ENCODE data around the gene ORM2. TPM values are rescaled to one million over a fixed set of nuclear protein-coding genes. Genes with fewer than 3 reads are reported as not detected.
"Not testable (repeated sequence)": the region's sequence is repeated elsewhere in the genome, so short reads cannot be mapped to it uniquely, and the experiment has no call there.

The ORM2 gene
- polyA plus RNA-seq, 3 donors, result 1.1 to 6.3 (median 3.8) TPM

DNA sequence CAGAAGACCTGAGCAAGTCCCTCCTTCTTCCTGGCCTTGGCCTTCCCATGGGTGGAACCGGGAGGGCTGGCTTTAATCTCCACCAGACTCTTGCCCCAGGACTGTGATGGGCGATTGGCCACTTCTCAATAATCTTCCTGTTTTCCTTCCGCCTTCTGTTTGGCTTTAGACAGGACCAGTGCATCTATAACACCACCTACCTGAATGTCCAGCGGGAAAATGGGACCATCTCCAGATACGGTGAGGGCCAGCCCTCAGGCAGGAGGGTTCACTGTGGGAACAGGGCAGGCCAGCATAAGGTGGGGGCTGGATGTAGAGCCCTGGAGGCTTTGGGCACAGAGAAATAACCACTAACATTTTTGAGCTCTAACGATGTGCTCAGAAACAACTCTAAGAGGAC is 5.8 kb upstream of the ORM2 start:
- 75 to 81% (median 76%) methylated on average over 6 of the region's 6 CpGs for WGBS, 3 donors
- H3K27ac ChIP-seq (ENCODE audit: low read depth, low read length), result not testable (repeated sequence)

DNA sequence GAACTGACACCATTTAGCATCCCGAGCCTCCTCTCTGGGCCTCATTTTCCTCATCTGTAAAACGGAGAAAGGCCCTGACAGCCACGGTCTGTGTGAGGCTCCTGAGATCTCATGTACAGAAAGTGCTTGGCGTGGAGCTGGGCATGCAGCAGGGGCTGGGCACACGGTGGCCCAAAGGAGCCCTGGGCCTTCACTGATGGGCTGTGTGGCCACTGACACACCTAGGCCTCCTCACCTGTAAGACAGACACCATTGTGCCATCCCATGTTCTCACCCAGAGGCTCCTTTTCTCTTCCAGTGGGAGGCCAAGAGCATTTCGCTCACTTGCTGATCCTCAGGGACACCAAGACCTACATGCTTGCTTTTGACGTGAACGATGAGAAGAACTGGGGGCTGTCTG is 5.2 kb upstream of the ORM2 start:
- H3K27ac ChIP-seq (ENCODE audit: low read depth, low read length), result no peak overlapping the region
- 90 to 94% (median 93%) methylated on average over 8 of the region's 8 CpGs for WGBS, 3 donors

DNA sequence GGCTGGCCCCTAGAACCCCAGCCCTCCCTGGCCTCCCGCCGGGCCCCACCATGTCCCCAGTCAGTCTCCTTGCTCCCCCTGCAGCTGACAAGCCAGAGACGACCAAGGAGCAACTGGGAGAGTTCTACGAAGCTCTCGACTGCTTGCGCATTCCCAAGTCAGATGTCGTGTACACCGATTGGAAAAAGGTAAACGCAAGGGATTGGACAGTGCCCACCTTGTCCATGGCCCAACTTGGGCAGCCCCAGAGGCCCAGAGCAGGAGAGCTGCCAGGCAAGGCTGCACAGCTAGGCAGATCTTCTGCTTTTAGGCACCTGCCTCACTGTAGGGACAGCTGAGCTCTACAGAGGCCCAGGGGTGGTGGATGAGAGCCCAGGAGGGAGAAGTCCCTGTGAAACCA is 4.7 kb upstream of the ORM2 start:
- not testable (repeated sequence) for H3K27ac ChIP-seq (ENCODE audit: low read depth, low read length)
- 85 to 87% (median 86%) methylated on average over 7 of the region's 9 CpGs for WGBS, 3 donors

DNA sequence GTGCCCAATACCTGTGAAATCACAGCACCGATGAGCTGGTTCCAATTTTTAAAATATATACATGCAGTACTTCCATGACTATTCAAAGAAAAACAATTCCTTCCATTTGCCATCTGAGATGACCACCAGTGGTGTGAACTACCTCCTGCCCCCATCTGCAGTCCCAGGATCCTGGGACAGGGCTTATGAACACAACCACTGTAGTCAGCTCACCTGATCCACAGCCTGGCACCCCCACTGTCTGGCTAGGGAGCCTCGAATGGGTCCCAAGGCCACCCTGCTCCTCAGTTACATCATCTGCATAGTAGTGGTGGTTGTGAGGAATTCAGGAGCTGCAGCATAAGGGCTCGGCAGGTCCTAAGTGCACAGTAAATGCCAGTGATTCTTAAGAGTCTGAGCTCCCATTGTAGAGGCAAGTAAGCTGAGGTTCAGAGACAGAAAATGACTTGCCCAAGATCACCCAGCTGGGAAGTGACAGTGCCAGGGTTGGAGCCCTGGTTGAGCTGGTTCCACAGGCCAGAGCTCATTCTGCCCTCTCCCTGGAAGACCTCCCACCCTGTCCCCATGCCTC is 3.9 kb upstream of the ORM2 start:
- WGBS, 3 donors, result 67 to 95% (median 84%) methylated on average over 3 of the region's 3 CpGs
- H3K27ac ChIP-seq (ENCODE audit: low read depth, low read length), result not testable (repeated sequence)

DNA sequence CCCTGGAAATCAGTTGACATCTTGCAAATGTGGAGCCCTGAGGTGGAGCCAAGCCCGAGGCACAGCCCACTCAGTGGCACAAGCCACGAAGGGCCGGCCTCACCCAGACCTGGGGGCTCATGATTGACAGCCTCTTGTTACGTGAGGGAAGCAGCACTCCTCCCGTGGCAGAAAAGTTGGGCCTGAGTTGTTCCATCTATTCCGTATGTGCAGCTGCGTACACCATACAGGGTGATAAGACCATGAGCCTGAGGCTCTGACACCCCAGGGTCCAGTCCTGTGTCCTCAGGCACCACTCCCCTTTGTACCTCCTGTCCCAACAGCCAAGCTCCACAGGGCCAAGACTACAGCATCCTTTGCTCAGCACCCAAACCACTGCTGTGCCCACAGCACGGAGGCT is 1.9 kb upstream of the ORM2 start:
- no peak overlapping the region for H3K27ac ChIP-seq (ENCODE audit: low read depth, low read length)
- WGBS, 3 donors, result 94 to 96% (median 95%) methylated on average over 8 of the region's 8 CpGs

DNA sequence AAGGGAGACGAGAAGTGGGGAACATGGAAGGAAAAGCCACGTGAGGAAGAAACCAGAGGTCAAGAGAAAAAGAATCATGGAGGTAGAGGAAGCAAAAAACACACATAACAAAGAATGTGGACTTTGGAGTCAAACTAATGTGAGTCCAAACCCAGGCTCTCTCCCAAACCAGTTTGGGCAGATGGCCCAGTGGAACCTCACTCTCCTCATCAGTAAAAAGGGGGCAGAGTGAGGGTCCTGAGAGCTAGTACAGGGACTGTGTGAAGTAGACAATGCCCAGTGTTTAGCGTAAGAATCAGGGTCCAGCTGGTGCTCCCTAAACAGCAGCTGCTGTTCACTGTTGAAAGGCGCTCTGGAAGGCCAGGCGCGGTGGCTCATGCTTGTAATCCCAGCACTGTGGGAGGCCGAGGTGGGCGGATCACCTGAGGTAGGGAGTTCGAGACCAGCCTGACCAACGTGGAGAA is 1.3 kb upstream of the ORM2 start:
- not testable (repeated sequence) for H3K27ac ChIP-seq (ENCODE audit: low read depth, low read length)
- 83 to 89% (median 86%) methylated on average over 10 of the region's 10 CpGs for WGBS, 3 donors

DNA sequence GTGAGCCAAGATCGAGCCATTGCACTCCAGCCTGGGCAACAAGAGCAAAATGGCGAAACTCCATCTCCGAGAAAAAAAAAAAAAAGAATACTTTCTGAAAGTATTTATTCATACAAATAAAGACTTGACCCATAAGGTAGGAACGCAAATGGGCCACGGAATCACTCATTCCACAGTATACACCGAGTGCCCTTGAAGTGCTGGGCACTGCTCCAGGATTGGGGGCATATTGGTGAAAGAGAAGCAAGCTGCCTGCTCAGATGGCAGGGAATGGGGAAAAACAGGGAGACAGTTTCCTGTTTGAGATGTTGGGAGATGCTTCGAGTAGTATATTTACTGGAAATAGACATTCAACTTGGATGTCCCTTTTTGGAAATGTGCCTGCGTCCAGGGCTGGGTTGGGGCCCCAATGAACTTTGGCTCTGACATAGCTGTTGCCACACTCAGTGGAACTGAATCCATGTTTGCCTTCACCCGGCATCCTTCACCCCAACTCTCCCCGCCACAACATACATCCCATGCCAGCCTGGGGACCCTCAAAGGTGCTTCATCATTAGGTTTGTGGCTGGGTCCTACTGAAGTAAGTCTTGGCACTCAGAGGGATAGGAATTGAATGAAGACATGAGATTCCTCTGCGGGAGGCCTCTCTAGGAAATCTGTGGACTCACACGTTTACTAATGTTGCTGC is 588 bp upstream of the ORM2 start:
- 56 to 86% (median 74%) methylated on average over 7 to 11 of the region's 12 CpGs for WGBS, 3 donors
- H3K27ac ChIP-seq (ENCODE audit: low read depth, low read length), result not testable (repeated sequence)

DNA sequence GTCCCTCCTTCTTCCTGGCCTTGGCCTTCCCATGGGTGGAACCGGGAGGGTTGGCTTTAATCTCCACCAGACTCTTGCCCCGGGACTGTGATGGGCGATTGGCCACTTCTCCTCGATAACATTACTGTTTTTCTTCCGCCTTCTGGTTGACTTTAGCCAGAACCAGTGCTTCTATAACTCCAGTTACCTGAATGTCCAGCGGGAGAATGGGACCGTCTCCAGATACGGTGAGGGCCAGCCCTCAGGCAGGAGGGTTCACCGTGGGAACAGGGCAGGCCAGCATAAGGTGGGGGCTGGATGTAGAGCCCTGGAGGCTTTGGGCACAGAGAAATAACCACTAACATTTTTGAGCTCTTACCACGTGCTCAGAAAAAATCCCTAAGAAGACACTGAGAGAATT is 967 bp downstream of the ORM2 start:
- H3K27ac ChIP-seq (ENCODE audit: low read depth, low read length), result no peak overlapping the region
- WGBS, 3 donors, result 66 to 81% (median 74%) methylated on average over 10 of the region's 10 CpGs

DNA sequence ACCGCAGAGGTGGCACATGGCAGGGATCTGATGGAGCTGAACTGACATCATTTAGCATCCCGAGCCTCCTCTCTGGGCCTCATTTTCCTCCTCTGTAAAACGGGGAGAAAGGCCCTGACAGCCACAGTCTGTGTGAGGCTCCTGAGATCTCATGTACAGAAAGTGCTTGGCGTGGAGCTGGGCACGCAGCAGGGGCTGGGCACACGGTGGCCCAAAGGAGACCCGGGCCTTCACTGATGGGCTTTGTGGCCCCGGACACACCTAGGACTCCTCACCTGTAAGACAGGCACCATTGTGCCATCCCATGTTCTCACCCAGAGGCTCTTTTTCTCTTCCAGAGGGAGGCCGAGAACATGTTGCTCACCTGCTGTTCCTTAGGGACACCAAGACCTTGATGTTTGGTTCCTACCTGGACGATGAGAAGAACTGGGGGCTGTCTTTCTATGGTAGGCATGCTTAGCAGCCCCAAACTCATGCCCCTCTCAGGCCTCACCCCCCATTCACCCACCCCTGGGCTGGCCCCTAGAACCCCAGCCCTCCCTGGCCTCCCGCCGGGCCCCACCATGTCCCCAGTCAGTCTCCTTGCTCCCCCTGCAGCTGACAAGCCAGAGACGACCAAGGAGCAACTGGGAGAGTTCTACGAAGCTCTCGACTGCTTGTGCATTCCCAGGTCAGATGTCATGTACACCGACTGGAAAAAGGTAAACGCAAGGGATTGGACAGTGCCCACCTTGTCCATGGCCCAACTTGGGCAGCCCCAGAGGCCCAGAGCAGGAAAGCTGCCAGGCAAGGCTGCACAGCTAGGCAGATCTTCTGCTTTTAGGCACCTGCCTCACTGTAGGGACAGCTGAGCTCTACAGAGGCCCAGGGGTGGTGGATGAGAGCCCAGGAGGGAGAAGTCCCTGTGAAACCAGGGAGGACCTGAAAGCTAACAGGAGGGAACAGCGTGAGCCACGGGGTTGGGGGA is 1.8 kb downstream of the ORM2 start:
- WGBS, 3 donors, result 67 to 73% (median 71%) methylated on average over 15 of the region's 19 CpGs
- not testable (repeated sequence) for H3K27ac ChIP-seq (ENCODE audit: low read depth, low read length)

DNA sequence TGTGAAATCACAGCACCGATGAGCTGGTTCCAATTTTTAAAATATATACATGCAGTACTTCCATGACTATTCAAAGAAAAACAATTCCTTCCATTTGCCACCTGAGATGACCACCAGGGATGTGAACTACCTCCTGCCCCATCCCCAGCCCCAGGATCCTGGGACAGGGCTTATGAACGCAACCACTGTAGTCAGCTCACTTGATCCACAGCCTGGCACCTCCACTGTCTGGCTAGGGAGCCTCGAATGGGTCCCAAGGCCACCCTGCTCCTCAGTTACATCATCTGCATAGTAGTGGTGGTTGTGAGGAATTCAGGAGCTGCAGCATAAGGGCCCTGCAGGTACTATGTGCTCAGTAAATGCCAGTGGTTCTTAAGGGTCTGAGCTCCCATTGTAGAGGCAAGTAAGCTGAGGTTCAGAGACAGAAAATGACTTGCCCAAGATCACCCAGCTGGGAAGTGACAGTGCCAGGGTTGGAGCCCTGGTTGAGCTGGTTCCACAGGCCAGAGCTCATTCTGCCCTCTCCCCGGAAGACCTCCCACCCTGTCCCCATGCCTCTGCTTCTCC is 2.9 kb downstream of the ORM2 start:
- not testable (repeated sequence) for H3K27ac ChIP-seq (ENCODE audit: low read depth, low read length)
- 66 to 76% (median 71%) methylated on average over 4 of the region's 4 CpGs for WGBS, 3 donors

DNA sequence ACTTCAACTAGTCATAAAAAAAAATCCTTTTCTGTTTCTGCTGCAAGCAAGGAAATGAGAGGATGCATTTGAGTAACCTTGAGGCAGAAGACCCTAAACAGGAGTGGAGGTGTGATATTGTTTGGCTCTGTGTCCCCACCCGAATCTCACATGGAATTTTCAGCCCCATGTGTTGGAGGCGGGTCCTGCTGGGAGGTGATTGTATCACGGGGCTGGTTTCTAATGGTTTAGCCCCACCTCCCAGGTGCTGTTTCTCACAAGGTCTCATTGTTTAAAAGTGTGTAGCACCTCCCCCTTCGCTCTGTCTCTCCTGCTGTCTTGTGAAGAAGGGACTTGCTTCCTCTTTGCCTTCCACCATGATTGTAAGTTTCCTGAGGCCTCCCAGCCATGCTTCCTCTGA is 4.0 kb downstream of the ORM2 start:
- WGBS, 3 donors, result 85 to 89% (median 86%) methylated on average over 2 to 3 of the region's 4 CpGs
- not testable (repeated sequence) for H3K27ac ChIP-seq (ENCODE audit: low read depth, low read length)

DNA sequence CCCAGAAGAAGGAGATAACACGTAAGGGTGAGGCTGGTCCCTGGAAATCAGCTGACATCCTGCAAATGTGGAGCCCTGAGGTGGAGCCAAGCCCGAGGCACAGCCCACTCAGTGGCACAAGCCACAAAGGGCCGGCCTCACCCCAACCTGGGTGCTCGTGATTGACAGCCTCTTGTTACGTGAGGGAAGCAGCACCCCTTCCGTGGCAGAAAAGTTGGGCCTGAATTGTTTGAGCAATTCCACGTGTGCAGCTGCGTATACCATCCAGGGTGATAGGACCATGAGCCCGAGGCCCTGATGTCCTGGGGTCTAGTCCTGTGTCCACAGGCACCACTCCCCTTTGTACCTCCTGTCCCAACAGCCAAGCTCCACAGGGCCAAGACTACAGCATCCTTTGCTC is 4.8 kb downstream of the ORM2 start:
- no peak overlapping the region for H3K27ac ChIP-seq (ENCODE audit: low read depth, low read length)
- 90 to 95% (median 95%) methylated on average over 8 to 9 of the region's 9 CpGs for WGBS, 3 donors

DNA sequence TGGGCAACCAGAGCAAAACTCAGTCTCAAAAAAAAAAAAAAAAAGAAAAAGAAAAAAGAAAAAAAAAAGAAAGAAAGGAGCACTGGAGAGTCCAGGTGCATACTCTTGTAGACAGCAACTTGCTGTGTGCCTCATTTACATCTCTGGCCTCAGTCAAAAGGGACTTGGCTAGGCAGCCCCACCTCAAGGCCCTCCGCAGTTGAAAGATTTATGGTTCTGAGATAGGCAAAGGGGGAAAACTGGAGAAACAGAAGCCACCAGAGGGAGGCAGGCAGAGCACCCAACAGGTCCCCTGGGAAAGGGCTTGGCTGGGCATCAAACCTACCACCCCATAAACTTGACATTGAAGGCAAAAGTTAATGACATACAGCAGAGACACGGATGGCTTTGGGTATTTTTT is 6.1 kb downstream of the ORM2 start:
- no peak overlapping the region for H3K27ac ChIP-seq (ENCODE audit: low read depth, low read length)
- WGBS, 3 donors, result 64 to 76% (median 72%) methylated on average over 2 of the region's 2 CpGs

DNA sequence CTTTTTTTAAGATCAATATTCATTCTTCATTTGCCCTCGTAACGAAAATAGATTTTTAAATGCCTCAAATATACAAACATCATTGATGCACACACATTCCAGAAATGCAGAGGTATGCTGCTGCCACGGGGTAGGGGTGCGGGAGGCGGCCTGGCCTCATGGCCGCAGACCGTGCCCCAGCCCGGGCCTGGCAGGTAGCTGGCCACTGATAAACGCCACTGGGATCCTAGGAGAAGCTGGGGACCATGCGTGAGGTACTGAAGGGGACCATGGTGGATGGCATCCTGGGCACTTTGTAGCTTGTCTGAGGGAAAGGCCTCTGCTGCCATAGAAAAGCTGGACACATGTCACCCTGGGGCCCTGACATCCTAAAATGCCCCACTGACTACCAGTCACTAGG is 6.5 kb downstream of the ORM2 start:
- no peak overlapping the region for H3K27ac ChIP-seq (ENCODE audit: low read depth, low read length)
- WGBS, 3 donors, result 74 to 82% (median 80%) methylated on average over 10 of the region's 10 CpGs

DNA sequence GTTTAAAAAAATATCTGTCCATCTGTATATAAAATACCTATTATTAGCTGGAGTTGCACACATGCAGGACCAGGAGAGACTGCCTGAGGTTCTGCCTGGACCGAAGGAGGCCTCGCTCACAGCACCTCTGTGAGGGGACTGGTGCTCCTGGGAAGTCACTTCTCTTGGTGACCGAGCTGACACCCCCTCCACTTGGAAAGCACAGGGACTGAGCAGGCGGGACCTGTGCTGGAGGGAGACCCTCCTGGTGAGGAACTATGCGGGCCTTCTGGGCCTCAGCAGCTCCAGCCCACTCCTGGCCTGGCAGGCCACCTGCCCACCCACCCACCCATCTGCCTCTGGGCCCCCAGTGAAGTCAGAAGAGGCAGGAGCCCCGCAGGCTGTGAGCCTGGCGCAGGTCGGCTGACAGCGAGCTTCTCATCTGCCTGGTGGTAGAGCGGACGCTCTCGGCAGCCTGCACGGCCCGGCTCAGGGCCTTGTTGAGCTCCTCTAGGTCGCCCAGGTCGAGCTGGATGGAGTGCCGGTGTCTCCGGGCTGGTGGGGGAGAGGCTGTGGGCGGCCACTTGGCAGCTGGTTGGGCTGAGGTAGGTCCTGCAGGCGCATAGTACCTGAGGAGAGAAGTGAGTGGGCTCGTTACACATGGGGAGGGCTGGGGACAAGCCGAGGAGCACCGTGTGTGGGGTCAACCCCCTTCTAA is 7.2 kb downstream of the ORM2 start:
- H3K27ac ChIP-seq (ENCODE audit: low read depth, low read length), result no peak overlapping the region
- 89 to 93% (median 89%) methylated on average over 21 to 23 of the region's 23 CpGs for WGBS, 3 donors

DNA sequence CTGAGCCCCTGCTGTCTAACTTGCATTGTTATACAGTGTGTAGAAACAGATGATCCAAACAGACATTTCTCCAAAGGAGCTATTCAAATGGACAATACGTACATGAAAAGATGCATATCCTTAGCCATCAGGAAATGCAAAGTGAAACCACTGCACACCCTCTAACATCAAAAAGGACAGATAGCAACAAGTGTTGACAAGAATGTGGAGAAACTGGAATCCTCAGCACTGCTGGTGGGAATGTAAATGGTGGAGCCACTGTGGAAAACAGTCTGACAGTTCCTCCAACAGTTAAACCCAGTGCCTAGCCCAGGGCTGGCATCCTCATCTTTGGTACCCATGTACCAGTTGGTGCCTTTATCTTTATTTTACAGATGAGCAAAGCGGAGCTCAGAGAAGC is 8.5 kb downstream of the ORM2 start:
- H3K27ac ChIP-seq (ENCODE audit: low read depth, low read length), result no peak overlapping the region
- 90 to 95% (median 93%) methylated on average over 2 of the region's 2 CpGs for WGBS, 3 donors

DNA sequence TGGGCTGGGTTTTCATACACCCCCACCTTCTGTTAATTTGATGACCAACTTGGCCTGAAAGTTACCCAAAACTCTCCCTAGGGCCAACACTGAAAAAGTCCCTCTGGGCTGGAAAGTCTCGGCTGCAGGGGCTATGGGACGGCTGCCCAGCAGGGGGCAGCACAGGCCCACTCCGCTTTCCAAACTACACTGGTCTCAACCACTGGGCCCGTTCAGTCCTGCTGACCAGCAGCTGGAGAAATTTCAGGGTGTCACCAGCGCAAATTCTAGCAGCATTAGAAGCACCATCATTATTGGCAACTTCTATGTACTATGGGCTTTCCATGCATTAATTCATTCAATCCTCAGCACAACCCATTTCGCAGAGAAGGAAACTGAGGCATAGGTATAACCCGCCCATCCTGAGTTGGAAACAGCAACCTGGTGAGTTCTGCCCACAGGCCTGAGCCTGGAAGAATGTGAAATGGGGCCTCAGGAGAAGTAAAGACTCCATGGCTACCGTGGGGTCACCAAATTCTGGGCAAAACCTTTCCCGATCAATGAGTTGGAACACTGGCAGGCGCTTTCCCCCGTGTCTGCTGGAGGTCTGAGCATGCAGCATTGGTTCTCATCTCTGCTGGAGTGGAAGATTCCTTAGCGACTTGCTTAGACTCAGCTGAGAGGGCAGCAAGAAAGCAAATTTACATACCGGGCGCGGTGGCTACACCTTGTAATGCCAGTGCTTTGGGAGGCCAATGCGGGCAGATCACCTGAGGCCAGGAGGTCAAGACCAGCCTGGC is 9.7 kb downstream of the ORM2 start:
- no peak overlapping the region for H3K27ac ChIP-seq (ENCODE audit: low read depth, low read length)
- WGBS, 3 donors, result 80 to 84% (median 83%) methylated on average over 16 of the region's 16 CpGs
